GM12878 (cell line): ENCODE measurements around the gene UQCC5.

Source experiments
- MYB ChIP-seq: fragments of 150-350 bp; IDR thresholded peaks from 2 replicates; pipeline ENCODE4 v1.6.1; 2014; ENCODE audit warnings: mild to moderate bottlenecking, low read depth, low read length, borderline replicate concordance
- POLR2A ChIP-seq: IDR thresholded peaks from 2 replicates; pipeline ENCODE4 v1.6.1; 2011; ENCODE audit warnings: low read depth, mild to moderate bottlenecking, low read length
- ZNF274 ChIP-seq: IDR thresholded peaks from one replicate; pipeline ENCODE4 v1.8.0; 2011; ENCODE audit not compliant: insufficient read length, insufficient read depth

- TF ChIP-seq ZNF274 (no peak), POLR2A (no peak), MYB (no peak)
These were observed 15.5 kb upstream of the UQCC5 start for GRCh38 chr3:52520716-52521487.
